Measurements from ENCODE around the gene RPS6KA2. TPM values are rescaled to one million over a fixed set of nuclear protein-coding genes. Genes with fewer than 3 reads are reported as not detected.
"Not testable (repeated sequence)": the region's sequence is repeated elsewhere in the genome, so short reads cannot be mapped to it uniquely, and the experiment has no call there.

RPS6KA2 gene
- total RNA-seq, 1 experiment from 2014 or later = 14.1 TPM

GRCh38 chr6:166406197-166406596 lies 220.9 kb downstream of the RPS6KA2 start:
- no peak overlapping the region for H3K4me3 ChIP-seq
- no peaks in the 10 kb centered on the region for H3K36me3 ChIP-seq
- no peaks in the 10 kb centered on the region for H3K27me3 ChIP-seq
- no peak for DNase-seq
- H3K9me3 ChIP-seq = no peaks in the 10 kb centered on the region

GRCh38 chr6:166405386-166405785 lies 221.7 kb downstream of the RPS6KA2 start:
- Histone ChIP-seq H3K4me3 (no peak overlapping the region), H3K27me3 (no peaks in the 10 kb centered on the region), H3K9me3 (no peaks in the 10 kb centered on the region), H3K36me3 (no peaks in the 10 kb centered on the region)
- no peak for DNase-seq

- peak; percentile 73 for DNase-seq
- no peaks in the 10 kb centered on the region for H3K36me3 ChIP-seq
- no peaks in the 10 kb centered on the region for H3K27me3 ChIP-seq
- H3K4me3 ChIP-seq = no peak overlapping the region
- no peaks in the 10 kb centered on the region for H3K9me3 ChIP-seq
Observed at GRCh38 chr6:166402582-166403277, 224.3 kb downstream of the RPS6KA2 start.

GRCh38 chr6:166400649-166401250 lies 226.3 kb downstream of the RPS6KA2 start:
- H3K9me3 ChIP-seq, H3K27me3 ChIP-seq, H3K36me3 ChIP-seq, H3K4me3 ChIP-seq: not testable (repeated sequence)
- DNase-seq = peak; percentile 24

GRCh38 chr6:166400181-166400580 lies 226.9 kb downstream of the RPS6KA2 start:
- Histone ChIP-seq H3K4me3 (no peak overlapping the region), H3K27me3 (no peaks in the 10 kb centered on the region), H3K36me3 (no peaks in the 10 kb centered on the region), H3K9me3 (no peaks in the 10 kb centered on the region)
- no peak for DNase-seq

- no peak for DNase-seq
Observed at GRCh38 chr6:166398348-166398747, 228.7 kb downstream of the RPS6KA2 start.

GRCh38 chr6:166397849-166398248 lies 229.2 kb downstream of the RPS6KA2 start:
- H3K27me3 ChIP-seq = no peaks in the 10 kb centered on the region
- H3K9me3 ChIP-seq = no peaks in the 10 kb centered on the region
- no peak for DNase-seq
- H3K36me3 ChIP-seq = no peaks in the 10 kb centered on the region
- H3K4me3 ChIP-seq = no peak overlapping the region

More at GRCh38 chr6:166398348-166398747, 228.7 kb downstream of the RPS6KA2 start:
- no peaks in the 10 kb centered on the region for H3K27me3 ChIP-seq
- no peak overlapping the region for H3K4me3 ChIP-seq
- H3K9me3 ChIP-seq = no peaks in the 10 kb centered on the region
- no peaks in the 10 kb centered on the region for H3K36me3 ChIP-seq

- Histone ChIP-seq H3K4me3 (no peak overlapping the region), H3K9me3 (no peaks in the 10 kb centered on the region), H3K27me3 (no peaks in the 10 kb centered on the region), H3K36me3 (no peaks in the 10 kb centered on the region)
- no peak for DNase-seq
Observed at GRCh38 chr6:166395778-166396177, 231.3 kb downstream of the RPS6KA2 start.

GRCh38 chr6:166395351-166395750 lies 231.7 kb downstream of the RPS6KA2 start:
- no peaks in the 10 kb centered on the region for H3K27me3 ChIP-seq
- H3K9me3 ChIP-seq = no peaks in the 10 kb centered on the region
- DNase-seq = no peak
- no peaks in the 10 kb centered on the region for H3K36me3 ChIP-seq
- no peak overlapping the region for H3K4me3 ChIP-seq

- Histone ChIP-seq H3K4me3 (no peak overlapping the region), H3K27me3 (no peaks in the 10 kb centered on the region), H3K36me3 (no peaks in the 10 kb centered on the region), H3K9me3 (no peaks in the 10 kb centered on the region)
- no peak for DNase-seq
Observed at GRCh38 chr6:166394036-166394892, 232.8 kb downstream of the RPS6KA2 start.

- H3K27me3 ChIP-seq = no peaks in the 10 kb centered on the region
- no peak overlapping the region for H3K4me3 ChIP-seq
- DNase-seq = no peak
- H3K9me3 ChIP-seq = no peaks in the 10 kb centered on the region
- no peaks in the 10 kb centered on the region for H3K36me3 ChIP-seq
Observed at GRCh38 chr6:166393535-166393823, 233.6 kb downstream of the RPS6KA2 start.

- H3K9me3 ChIP-seq, H3K27me3 ChIP-seq: not testable (repeated sequence)
Observed at GRCh38 chr6:166392755-166393534, 234.1 kb downstream of the RPS6KA2 start.

GRCh38 chr6:166389119-166389518 lies 237.9 kb downstream of the RPS6KA2 start:
- no peak for DNase-seq
- no peaks in the 10 kb centered on the region for H3K27me3 ChIP-seq
- H3K36me3 ChIP-seq = no peaks in the 10 kb centered on the region
- no peak overlapping the region for H3K4me3 ChIP-seq
- no peaks in the 10 kb centered on the region for H3K9me3 ChIP-seq

More at GRCh38 chr6:166392755-166393534, 234.1 kb downstream of the RPS6KA2 start:
- not testable (repeated sequence) for H3K4me3 ChIP-seq, H3K36me3 ChIP-seq, DNase-seq

- Histone ChIP-seq H3K36me3 (no peaks in the 10 kb centered on the region), H3K9me3 (no peaks in the 10 kb centered on the region), H3K27me3 (no peaks in the 10 kb centered on the region), H3K4me3 (no peak overlapping the region)
- DNase-seq = no peak
Observed at GRCh38 chr6:166388290-166389004, 238.6 kb downstream of the RPS6KA2 start.

- no peaks in the 10 kb centered on the region for H3K27me3 ChIP-seq
- DNase-seq = no peak
- H3K9me3 ChIP-seq = no peaks in the 10 kb centered on the region
- no peaks in the 10 kb centered on the region for H3K36me3 ChIP-seq
- no peak overlapping the region for H3K4me3 ChIP-seq
Observed at GRCh38 chr6:166387642-166388289, 239.3 kb downstream of the RPS6KA2 start.

GRCh38 chr6:166387098-166387497 lies 240.0 kb downstream of the RPS6KA2 start:
- H3K4me3 ChIP-seq, H3K36me3 ChIP-seq, H3K27me3 ChIP-seq, DNase-seq, H3K9me3 ChIP-seq: not testable (repeated sequence)
